NCI-H460 (cell line): Measurements from ENCODE around the gene APP. TPM values are rescaled to one million over a fixed set of nuclear protein-coding genes. Genes with fewer than 3 reads are reported as not detected.

ENCODE experiments used
- DNase-seq: peaks from one replicate; pipeline ENCODE4 v3.0.0-alpha.2; 2016; ENCODE audit warnings: low read depth; ENCODE audit errors: extremely low read depth
- small RNA-seq, 2 experiments: library from RNA; depleted of rRNA; stranded (forward); fragments of <200 nt; gene quantifications; one replicate each; pipeline ENCODE3, GENCODE V24; 2014
- total RNA-seq: library from RNA; depleted of rRNA; stranded (reverse); fragments of >200 nt; shearing (Covaris generic); gene quantifications from 2 replicates; pipeline ENCODE4 v1.2.3, GENCODE V29; 2014

The APP gene
- total RNA-seq, 1 experiment from 2014 or later = 320 TPM

DNA sequence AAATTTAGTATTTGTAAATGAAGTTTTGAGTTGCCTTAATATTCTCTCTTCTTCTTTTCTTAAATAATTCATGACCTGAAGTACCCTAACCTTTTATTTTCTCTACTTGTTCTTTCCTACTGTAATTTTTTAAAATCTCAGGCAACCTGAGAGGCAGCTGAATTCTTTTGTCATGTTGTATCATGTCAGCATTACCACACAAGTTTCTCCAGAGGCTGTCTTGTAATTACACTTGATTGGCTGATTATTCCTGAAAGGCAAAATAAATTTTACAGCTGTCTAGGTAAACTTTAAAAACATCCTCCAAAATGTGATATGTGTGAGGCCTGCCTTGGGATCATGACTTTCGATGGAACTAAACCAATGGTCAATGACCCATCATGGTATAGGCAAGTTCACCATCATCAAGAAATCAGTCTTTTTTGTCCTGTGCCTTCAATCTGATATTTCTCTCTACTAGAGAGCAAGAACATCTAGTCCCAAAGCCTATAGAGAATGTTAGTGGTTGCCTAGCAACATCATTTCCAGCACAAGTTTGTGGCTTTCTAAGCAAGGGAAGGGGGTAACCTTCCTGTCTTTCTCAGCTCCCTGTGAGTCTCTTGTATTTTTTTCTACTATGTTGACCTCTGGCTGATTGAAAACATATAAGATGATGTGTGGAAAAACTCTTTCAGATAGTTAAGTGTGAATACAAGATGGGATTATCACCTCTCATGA, 320.3 kb downstream of the APP start:
- DNase-seq = no peak

- DNase-seq = no peak
Measured at GRCh38 chr21:25848309-25848708, 322.3 kb downstream of the APP start.

DNA sequence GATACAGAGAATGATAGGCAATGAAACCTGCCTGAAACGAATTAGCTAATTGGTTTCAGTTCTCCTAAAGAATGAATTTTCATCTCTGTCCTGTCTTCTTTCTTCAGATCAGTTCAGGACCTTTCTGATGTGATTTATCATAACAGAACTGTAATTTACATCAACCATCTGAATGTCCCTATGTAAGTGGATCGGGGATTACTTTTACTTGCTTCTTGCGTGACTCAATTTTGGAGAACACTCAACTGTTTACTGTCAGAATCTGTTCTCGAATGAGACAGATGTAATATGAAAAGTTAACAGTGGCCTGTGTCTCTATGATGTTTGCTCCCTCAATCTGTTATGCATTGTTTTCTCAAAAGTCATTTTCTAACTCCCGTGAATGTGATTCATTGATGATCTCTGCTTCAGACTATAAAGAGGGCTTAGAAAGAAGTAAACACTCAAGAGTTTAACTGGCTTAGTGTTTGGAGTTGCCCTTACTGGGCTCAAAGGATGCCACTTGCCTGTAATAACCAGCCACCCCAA, 324.8 kb downstream of the APP start:
- no peak for DNase-seq

DNA sequence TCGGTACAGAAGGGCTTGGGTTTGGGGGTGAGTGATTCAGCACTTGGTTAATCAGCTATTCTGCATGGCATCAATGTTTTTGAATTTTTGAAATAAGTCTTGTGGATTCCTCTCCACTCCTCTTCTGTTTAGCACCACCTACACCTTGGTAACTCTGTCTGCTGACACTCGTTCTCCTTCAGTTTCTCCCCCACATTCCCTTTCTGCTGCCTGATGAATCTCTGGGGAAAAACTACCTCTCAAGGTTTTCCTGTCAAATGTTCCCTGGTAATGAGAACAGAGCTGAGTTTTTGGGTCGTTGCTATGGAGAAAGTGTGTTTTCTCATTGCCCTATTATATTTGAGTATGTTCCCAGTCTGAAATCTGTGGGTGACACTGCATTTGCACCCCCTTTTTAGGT, 327.6 kb downstream of the APP start:
- no peak for DNase-seq

DNA sequence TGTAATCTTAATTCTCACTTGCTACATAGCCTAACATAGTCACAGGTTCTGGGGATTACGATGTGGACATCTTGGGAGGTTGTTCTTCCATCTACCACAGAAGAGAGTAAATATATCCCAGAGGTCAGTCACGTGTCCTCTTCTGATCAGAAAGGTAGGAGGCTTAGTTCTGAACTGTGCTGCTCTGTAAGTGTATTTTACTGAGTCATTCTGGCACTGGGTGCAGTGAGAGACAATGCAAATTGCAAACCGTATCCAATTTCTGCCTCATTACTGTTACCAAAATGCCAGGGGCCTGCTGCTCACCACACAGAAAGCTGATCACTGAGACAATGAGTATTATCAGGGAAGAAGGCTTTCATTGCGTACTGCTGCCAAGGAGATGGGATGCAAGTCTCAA, 331.8 kb downstream of the APP start:
- DNase-seq = no peak

DNA sequence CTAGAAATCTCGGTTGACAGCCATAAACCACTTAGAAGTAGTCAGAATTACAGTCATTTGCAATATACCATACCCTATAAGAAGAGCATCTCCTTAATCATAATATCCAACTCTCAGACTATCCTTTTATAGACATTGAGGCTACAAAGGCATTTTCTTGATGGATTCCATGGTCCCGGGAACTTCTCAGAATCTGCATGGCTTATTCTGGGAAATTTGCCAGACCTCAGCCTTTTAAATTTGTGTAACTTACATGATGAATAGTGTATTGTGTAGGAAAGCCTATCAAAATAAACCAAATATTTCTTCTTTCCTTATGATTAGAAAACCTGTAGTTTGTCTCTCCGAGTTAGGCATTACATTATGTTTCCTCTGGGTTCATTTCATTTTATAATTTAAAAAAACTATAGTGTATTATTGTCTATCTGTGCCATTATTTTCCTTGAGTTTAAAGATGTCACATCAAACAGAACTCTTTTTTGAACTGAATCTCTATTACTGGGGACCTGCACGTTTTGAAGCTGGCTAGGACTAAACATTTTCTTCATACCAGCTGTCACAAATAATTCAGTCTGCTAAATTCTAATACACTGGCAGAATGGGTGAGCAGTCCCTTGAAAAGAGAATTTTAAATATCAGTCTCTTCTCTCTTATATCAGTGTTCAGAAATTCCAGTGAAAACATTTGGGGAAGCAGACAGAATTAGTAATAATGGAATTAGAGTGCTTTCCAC, 332.9 kb downstream of the APP start:
- DNase-seq = no peak

DNA sequence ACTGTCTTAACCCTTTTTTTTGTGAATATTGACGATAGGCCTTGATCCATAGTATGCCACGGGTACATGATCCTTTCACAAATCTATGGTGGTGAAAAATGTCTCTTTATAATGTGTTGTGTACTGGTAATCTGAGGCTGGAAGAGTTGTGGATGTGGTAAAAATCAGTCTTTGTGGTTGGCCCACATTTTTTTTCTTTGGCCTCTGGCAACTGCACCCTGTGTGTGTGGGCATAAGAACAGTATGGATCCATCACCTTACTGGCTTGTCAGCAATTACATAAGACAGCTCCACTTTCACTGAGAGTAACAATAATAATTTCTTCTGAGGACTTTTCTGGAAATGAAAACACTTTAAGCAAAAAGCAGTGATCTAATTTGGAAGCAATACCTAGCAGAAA, 334.2 kb downstream of the APP start:
- DNase-seq = no peak

DNA sequence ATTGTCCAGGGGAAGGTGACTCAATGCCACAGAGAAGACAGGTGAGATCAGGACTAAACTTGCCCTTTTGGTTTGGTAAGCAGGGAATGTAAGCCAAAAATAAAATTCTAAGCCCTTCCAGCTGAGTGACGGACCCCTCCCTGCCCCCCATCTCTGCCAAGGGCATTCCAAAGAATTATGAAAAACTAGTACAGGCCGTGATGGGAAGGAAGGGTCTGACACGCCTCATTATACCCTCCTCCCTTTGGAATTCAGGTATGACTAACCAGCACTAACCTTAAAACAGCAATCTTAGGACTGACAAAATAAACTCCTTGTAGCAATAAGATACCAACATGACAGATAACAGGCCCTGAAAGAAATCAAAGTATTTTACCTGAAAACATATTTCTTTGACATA, 336.2 kb downstream of the APP start:
- DNase-seq = no peak

GRCh38 chr21:25831300-25831960, 339.1 kb downstream of the APP start:
- no peak for DNase-seq

Small RNA genes within 50 kb of the gene (small RNA-seq; reads per million reads assigned to genes)
- 0 reads per million in 2 experiments for gene RNU6-123P
- 0 reads per million in 2 experiments for gene RNU6-926P
